DMS153 treated with DMSO at 0.1 percent for 48 hours (cell line): ENCODE measurements around the gene C1orf159.

ENCODE experiments used
- DNase-seq: peaks from one replicate; lab custom pipeline; 2025; ENCODE audit not compliant: unreplicated experiment; lab: John Stamatoyannopoulos, UW

The C1orf159 gene

GRCh38 chr1:1132956-1133750 is 17.3 kb upstream of the C1orf159 start:
- DNase-seq, result peak; percentile 57

- DNase-seq, result no peak
Observed at GRCh38 chr1:1132042-1132950, 16.4 kb upstream of the C1orf159 start.

GRCh38 chr1:1130206-1131120 is 14.6 kb upstream of the C1orf159 start:
- DNase-seq, result no peak

GRCh38 chr1:1129381-1129821 is 13.5 kb upstream of the C1orf159 start:
- DNase-seq, result no peak

GRCh38 chr1:1128454-1129139 is 12.7 kb upstream of the C1orf159 start:
- no peak for DNase-seq

- DNase-seq, result no peak
Observed at GRCh38 chr1:1127551-1128451, 11.9 kb upstream of the C1orf159 start.

GRCh38 chr1:1125945-1126344 is 10.1 kb upstream of the C1orf159 start:
- DNase-seq, result no peak

GRCh38 chr1:1124786-1125642 is 9.1 kb upstream of the C1orf159 start:
- no peak for DNase-seq

- no peak for DNase-seq
Observed at GRCh38 chr1:1124508-1124785, 8.6 kb upstream of the C1orf159 start.

GRCh38 chr1:1123581-1124507 is 8.0 kb upstream of the C1orf159 start:
- DNase-seq, result no peak

- DNase-seq, result no peak
Observed at GRCh38 chr1:1122981-1123480, 7.1 kb upstream of the C1orf159 start.

GRCh38 chr1:1122078-1122811 is 6.4 kb upstream of the C1orf159 start:
- DNase-seq, result peak; percentile 93

- no peak for DNase-seq
Observed at GRCh38 chr1:1121611-1122077, 5.8 kb upstream of the C1orf159 start.

GRCh38 chr1:1120866-1121591 is 5.1 kb upstream of the C1orf159 start:
- no peak for DNase-seq

GRCh38 chr1:1120096-1120495 is 4.2 kb upstream of the C1orf159 start:
- DNase-seq, result no peak
